Activated CD8-positive, alpha-beta memory T cell treated with anti-CD3 and anti-CD28 coated beads, Interleukin-2, amount 10 ng/mL, durations not matched to agents 7 days and 5 days (primary cell): ENCODE results near the gene CHST5. TPM values are rescaled to one million over a fixed set of nuclear protein-coding genes. Genes with fewer than 3 reads are reported as not detected.

Experiments
- total RNA-seq, 2 experiments: library from RNA; stranded (reverse); gene quantifications; one replicate each; pipeline ENCODE4 v1.2.3, GENCODE V29; 2021

CHST5 gene
- total RNA-seq, 2 experiments from 2014 or later: 0.14 TPM; not detected in 1

Other genes starting within 250 kb of the CHST5 start
- gene CFDP1, start 102.6 kb downstream of the CHST5 start, total RNA-seq: 10 to 100 TPM; 31.4 to 44.0 TPM
- 10 to 100 TPM; 31.1 to 33.7 TPM for gene TMEM170A, start 71.4 kb downstream of the CHST5 start, total RNA-seq
- gene CHST6, start 40.7 kb downstream of the CHST5 start, total RNA-seq: under 1 TPM in 1 of 2 experiments, not detected in 1; 0.05 TPM
- 1 to 10 TPM; 2.9 to 3.2 TPM for gene TMEM231, start 20.1 kb upstream of the CHST5 start, total RNA-seq
- 10 to 100 TPM; 59.9 to 70.8 TPM for gene GABARAPL2, start 30.3 kb upstream of the CHST5 start, total RNA-seq
- gene ADAT1, start 87.2 kb upstream of the CHST5 start, total RNA-seq: 10 to 100 TPM; 48.3 to 57.2 TPM
- gene KARS1, start 111.6 kb upstream of the CHST5 start, total RNA-seq: 100 to 1,000 TPM; 182 to 220 TPM
- gene TERF2IP, start 111.7 kb upstream of the CHST5 start, total RNA-seq: 10 to 100 TPM; 71.1 to 91.4 TPM
- gene CPHXL2, start 140.9 kb upstream of the CHST5 start, total RNA-seq: not detected
- gene DUXB, start 165.4 kb upstream of the CHST5 start, total RNA-seq: not detected
- gene CPHXL, start 190.4 kb upstream of the CHST5 start, total RNA-seq: not detected